ENCODE measurements around the gene DNMBP.

Gene DNMBP

DNA sequence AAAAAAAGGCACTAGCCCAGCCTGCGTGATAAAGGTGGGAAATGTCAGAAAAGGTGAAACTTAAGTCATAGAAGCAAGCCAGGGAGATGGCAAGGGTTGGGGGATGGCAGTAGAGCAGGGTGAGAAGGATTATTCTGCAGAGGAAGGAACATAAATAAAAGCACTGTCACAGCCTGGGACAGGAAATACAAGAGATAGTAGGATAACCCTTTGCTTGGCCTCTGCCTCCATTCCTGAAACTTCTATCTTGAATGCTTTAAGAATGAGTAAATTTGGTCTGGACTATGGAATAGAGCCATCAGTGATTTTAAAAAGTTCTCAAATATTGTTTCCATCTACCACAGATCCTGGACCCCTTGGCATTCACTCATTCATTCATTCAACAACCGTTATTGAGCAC is 177.3 kb downstream of the DNMBP start:
- Mint-ChIP-seq H3K27ac (no peak overlapping the region), H3K4me3 (no peak overlapping the region), H3K36me3 (peaks cover 19% of the 10 kb centered on the region), H3K27me3 (no peaks in the 10 kb centered on the region), H3K9me3 (peaks cover 1% of the 10 kb centered on the region), H3K4me1 (no peaks in the 10 kb centered on the region)
- ATAC-seq (ENCODE audit: low read depth), result no peak
- no peak for DNase-seq (ENCODE audit: low spot score in 2 of 2)

DNA sequence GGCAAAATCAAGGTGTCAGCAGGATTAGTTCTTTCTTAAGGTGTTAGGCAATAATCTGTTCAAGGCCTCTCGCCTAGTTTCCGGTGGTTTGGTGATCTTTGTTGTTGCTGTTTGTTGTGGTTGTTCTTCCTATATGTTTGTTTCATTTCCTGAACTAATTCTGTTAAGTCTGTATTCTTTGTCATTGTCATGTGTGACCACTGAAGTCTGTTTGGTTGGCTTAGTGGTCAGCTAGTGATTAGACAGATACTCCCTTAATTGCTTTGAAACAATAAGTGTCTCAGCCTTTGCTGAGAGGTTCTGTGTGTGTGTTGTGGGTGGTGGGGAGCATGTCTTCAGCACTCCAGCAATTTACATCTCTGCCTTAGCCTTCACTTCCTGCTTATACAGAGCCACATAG is 181.3 kb downstream of the DNMBP start:
- Mint-ChIP-seq H3K27me3 (no peaks in the 10 kb centered on the region), H3K9me3 (peaks cover 1% of the 10 kb centered on the region), H3K27ac (no peak overlapping the region), H3K4me3 (no peak overlapping the region), H3K36me3 (peaks cover 16% of the 10 kb centered on the region), H3K4me1 (no peaks in the 10 kb centered on the region)
- ATAC-seq (ENCODE audit: low read depth) (no peak), DNase-seq (ENCODE audit: low spot score in 2 of 2) (no peak)

DNA sequence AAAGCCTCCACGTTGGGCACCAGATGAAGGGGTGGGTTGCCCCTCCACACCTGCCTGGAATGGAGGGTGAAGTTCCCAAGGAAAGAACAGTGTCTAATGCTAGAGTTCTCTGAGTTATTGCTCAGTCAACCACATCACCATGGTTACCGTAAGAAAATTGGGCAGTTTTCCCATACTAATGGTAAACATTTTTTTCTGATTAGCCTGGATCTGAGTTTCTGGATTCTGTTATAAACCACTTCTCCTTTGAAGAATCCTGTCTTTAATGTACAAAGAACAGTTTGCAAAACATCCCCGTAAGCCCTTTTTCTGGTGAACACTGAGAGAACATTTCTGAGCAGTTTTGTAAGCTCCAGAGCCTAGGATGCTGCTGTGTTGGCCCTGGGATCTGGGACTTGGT is 181.8 kb downstream of the DNMBP start:
- no peak for ATAC-seq (ENCODE audit: low read depth)
- H3K9me3 Mint-ChIP-seq, result peaks cover 1% of the 10 kb centered on the region
- peaks cover 16% of the 10 kb centered on the region for H3K36me3 Mint-ChIP-seq
- no peaks in the 10 kb centered on the region for H3K27me3 Mint-ChIP-seq
- no peak overlapping the region for H3K27ac Mint-ChIP-seq
- no peaks in the 10 kb centered on the region for H3K4me1 Mint-ChIP-seq
- DNase-seq (ENCODE audit: low spot score in 2 of 2), result no peak
- no peak overlapping the region for H3K4me3 Mint-ChIP-seq

All from memory B cell (primary cell).